Stomach (tissue), 4 donors: ENCODE measurements around the gene AGAP2.
"Not testable (repeated sequence)": the region's sequence is repeated elsewhere in the genome, so short reads cannot be mapped to it uniquely, and the experiment has no call there.

ENCODE experiments used
- EP300 ChIP-seq: sonication (generic); formaldehyde crosslinking; IDR thresholded peaks from one replicate; pipeline ENCODE4 v1.6.1; 2017; ENCODE audit warnings: antibody characterized with exemption
- POLR2AphosphoS5 ChIP-seq, 3 donors: sonication (generic); formaldehyde crosslinking; IDR thresholded peaks; one replicate each; pipeline ENCODE4 v1.6.1; 2016; ENCODE audit warnings: antibody characterized with exemption in 3 of 3
- TF ChIP-seq, protein P1 (sequence below), 7 experiments: fragments of 450-650 bp in 4 of 7; fragments of 200-600 bp in 3 of 7; sonication (generic) in 3 of 7; IDR thresholded peaks; one replicate each; pipeline ENCODE4 v1.5.1; 2016 to 2019; ENCODE audit warnings: antibody characterized with exemption in 7 of 7, control low read depth in 2 of 7, mild to moderate bottlenecking in 1 of 7

DNA sequence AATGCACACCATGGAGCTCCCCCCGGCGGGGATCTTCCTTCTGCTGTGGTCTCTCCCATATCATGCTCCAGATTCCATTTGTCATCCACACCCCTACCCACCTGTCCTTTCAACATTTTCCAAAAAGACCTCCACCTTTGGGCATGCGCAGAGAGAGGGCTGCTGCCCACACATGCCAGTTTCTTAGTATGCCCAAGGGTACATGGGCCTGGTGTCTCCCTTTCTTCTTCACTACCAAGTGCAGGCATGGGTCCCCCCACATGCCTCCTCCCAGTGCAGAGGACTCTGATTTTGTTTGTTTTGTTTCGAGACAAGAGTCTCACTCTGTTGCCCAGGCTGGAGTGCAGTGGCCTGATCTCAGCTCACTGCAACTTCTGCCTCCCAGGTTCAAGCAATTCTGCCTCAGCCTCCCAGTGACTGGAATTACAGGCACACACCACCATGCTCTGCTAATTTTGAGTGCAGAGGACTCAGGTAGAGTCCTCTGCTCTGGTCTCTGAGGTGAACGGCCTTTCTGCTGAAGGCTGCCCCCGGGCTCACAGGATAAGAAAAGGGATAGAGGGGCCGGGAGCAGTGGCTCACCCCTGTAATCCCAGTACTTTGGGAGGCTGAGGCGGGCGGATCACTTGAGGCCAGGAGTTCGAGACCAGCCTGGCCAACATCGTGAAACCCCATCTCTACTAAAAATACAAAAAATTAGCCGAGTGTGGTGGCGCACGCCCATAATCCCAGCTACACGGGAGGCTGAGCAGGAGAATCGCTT is 16.5 kb downstream of the AGAP2 start:
- TF ChIP-seq, protein P1, sequence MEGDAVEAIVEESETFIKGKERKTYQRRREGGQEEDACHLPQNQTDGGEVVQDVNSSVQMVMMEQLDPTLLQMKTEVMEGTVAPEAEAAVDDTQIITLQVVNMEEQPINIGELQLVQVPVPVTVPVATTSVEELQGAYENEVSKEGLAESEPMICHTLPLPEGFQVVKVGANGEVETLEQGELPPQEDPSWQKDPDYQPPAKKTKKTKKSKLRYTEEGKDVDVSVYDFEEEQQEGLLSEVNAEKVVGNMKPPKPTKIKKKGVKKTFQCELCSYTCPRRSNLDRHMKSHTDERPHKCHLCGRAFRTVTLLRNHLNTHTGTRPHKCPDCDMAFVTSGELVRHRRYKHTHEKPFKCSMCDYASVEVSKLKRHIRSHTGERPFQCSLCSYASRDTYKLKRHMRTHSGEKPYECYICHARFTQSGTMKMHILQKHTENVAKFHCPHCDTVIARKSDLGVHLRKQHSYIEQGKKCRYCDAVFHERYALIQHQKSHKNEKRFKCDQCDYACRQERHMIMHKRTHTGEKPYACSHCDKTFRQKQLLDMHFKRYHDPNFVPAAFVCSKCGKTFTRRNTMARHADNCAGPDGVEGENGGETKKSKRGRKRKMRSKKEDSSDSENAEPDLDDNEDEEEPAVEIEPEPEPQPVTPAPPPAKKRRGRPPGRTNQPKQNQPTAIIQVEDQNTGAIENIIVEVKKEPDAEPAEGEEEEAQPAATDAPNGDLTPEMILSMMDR (IDR thresholded peaks at IDR 0.05) = not testable (repeated sequence)
- not testable (repeated sequence) for TF ChIP-seq POLR2AphosphoS5 (IDR thresholded peaks at IDR 0.05); EP300
